Kidney (tissue), 14 donors: Measurements from ENCODE around the gene CYP2W1. TPM values are rescaled to one million over a fixed set of nuclear protein-coding genes. Genes with fewer than 3 reads are reported as not detected.
A peak's percentile ranks its signal among the peaks of the same experiment; 100 is the strongest.

Experiments
- DNase-seq, 5 donors: peaks; one replicate each; pipeline ENCODE4 v3.0.0-alpha.2; 2013 to 2020
- FAIRE-seq: peaks from 2 replicates; lab custom pipeline; 2012; peaks lifted over from hg19 to GRCh38; lab: Jason Lieb, UNC
- H3K27ac ChIP-seq, 2 donors: one replicate each; pipeline ENCODE4 v1.7.0; 2013; ENCODE audit warnings: low read depth in 2 of 2, low read length in 2 of 2, inconsistent platforms in 1 of 2
- H3K27me3 ChIP-seq: one replicate; pipeline ENCODE4 v1.7.1; 2013; ENCODE audit warnings: low read length, inconsistent platforms; ENCODE audit not compliant: control insufficient read depth, insufficient read depth
- H3K36me3 ChIP-seq, 3 donors: one replicate each; pipeline versions ENCODE4 v1.7.0 to v1.7.1; 2013; ENCODE audit warnings: low read length in 3 of 3, control low read depth in 1 of 3, inconsistent platforms in 1 of 3; ENCODE audit not compliant: insufficient read depth in 3 of 3, control insufficient read depth in 2 of 3
- H3K4me1 ChIP-seq, 3 donors: one replicate each; pipeline versions ENCODE4 v1.7.0 to v1.7.1; 2013; ENCODE audit warnings: low read length in 3 of 3, inconsistent platforms in 1 of 3, low read depth in 1 of 3; ENCODE audit not compliant: control insufficient read depth in 2 of 3, insufficient read depth in 2 of 3
- H3K4me3 ChIP-seq, 3 donors: one replicate each; pipeline versions ENCODE4 v1.7.0 to v1.8.1; 2013; ENCODE audit warnings: low read length in 3 of 3, control low read depth in 1 of 3, inconsistent platforms in 1 of 3
- H3K9ac ChIP-seq, 3 donors: one replicate each; pipeline versions ENCODE4 v1.7.0 to v1.7.1; 2013; ENCODE audit warnings: low read length in 3 of 3, control low read depth in 1 of 3, inconsistent platforms in 1 of 3
- H3K9me3 ChIP-seq, 3 donors: one replicate each; pipeline versions ENCODE4 v1.7.0 to v1.7.1; 2013; ENCODE audit warnings: low read length in 3 of 3, control low read depth in 1 of 3, inconsistent platforms in 1 of 3; ENCODE audit not compliant: control insufficient read depth in 2 of 3, insufficient read depth in 1 of 3
- CTCF ChIP-seq: IDR thresholded peaks from 3 replicates; pipeline ENCODE4 v1.5.1; 2012; ENCODE audit warnings: mild to moderate bottlenecking, moderate library complexity, borderline replicate concordance; ENCODE audit not compliant: insufficient read depth; ENCODE audit errors: extremely low read depth
- intact Hi-C: fragments of 100-400 bp; cut with DNase I; formaldehyde crosslinking; loops from one replicate; pipeline ENCODE4 v1.11.1; 2022
- polyA plus RNA-seq: library from polyadenylated mRNA; stranded (reverse); fragments of 350-450 nt; fragmentation: Illumina TruSeq; extraction: RNeasy Lipid Tissue Mini Kit (QIAGEN cat#74804); gene quantifications from one replicate; pipeline ENCODE4 v1.2.3, GENCODE V29; 2014; ENCODE audit warnings: low read depth, low replicate concordance; ENCODE audit not compliant: insufficient read depth
- total RNA-seq: library from RNA; stranded (reverse); fragmentation: NEBNext Ultra II Directional; extraction: Animal tissue kit (Norgen Biotek cat#: 25700); gene quantifications from one replicate; pipeline ENCODE4 v1.2.1, GENCODE V29; 2021
- donor health status: control.
- donor health status: control.
- donor health status: control.
- donor health status: control.
- donor health status: control.
- donor health status: DM: yes; HTN: yes; CAD: no.
- donor health status: Normal renal cell carcinoma (clear cell type).

Gene CYP2W1
- total and polyA plus RNA-seq, 2 donors from 2014 or later = 0.13 to 0.17 TPM

GRCh38 chr7:991729-992656, 9.0 kb downstream of the CYP2W1 start:
- FAIRE-seq = no peak
- DNase-seq = peak in 1 of 5 donors; percentile 69
- Histone ChIP-seq H3K36me3 (no peaks in the 10 kb centered on the region), H3K9ac (no peak overlapping the region), H3K9me3 (no peaks in the 10 kb centered on the region), H3K27ac (no peak overlapping the region), H3K27me3 (no peaks in the 10 kb centered on the region), H3K4me1 (peaks cover 0 to 5% (median 0%) of the 10 kb centered on the region in 3 donors), H3K4me3 (no peak overlapping the region)
- TF ChIP-seq CTCF = no peak
- intact Hi-C loops = loop anchor here (5.0 to 10.0 kb wide), 2 partner anchors 70 to 183 kb away; no protein-coding TSS in a partner anchor

GRCh38 chr7:992709-993607, 10.0 kb downstream of the CYP2W1 start:
- Histone ChIP-seq H3K36me3 (no peaks in the 10 kb centered on the region), H3K4me3 (no peak overlapping the region), H3K4me1 (peaks cover 0 to 5% (median 0%) of the 10 kb centered on the region in 3 donors), H3K27ac (peak overlapping the region in 1 of 2 donors; percentile 32), H3K9ac (no peak overlapping the region), H3K27me3 (no peaks in the 10 kb centered on the region), H3K9me3 (no peaks in the 10 kb centered on the region)
- intact Hi-C loops = loop anchor here (5.0 to 10.0 kb wide), 2 partner anchors 69 to 182 kb away; no protein-coding TSS in a partner anchor
- FAIRE-seq = peak; percentile 41
- DNase-seq = peak; percentile 97 to 99 (median 98)
- TF ChIP-seq CTCF = peak; percentile 100

- no peak for TF ChIP-seq CTCF
- DNase-seq (peak in 1 of 5 donors; percentile 54), FAIRE-seq (no peak)
- Histone ChIP-seq H3K4me1 (peaks cover 0 to 2% (median 0%) of the 10 kb centered on the region in 3 donors), H3K9me3 (no peaks in the 10 kb centered on the region), H3K36me3 (no peaks in the 10 kb centered on the region), H3K27me3 (no peaks in the 10 kb centered on the region), H3K27ac (no peak overlapping the region), H3K4me3 (no peak overlapping the region), H3K9ac (no peak overlapping the region)
- intact Hi-C loops = loop anchor here (5.0 to 10.0 kb wide), 2 partner anchors 68 to 180 kb away; no protein-coding TSS in a partner anchor
These were observed 11.8 kb downstream of the CYP2W1 start for GRCh38 chr7:994592-995308.
